GM19467 (cell line): ENCODE results near the gene SLC22A4.

Experiments used
- ATAC-seq: cut with Tn5 transposase; IDR thresholded peaks from one replicate; pipeline ENCODE4 v1.9.1; 2021; ENCODE audit warnings: mild to moderate bottlenecking, moderate library complexity; ENCODE audit not compliant: unreplicated experiment

The SLC22A4 gene

GRCh38 chr5:132371603-132371994, 77.4 kb downstream of the SLC22A4 start:
- no peak for ATAC-seq

- ATAC-seq = no peak
These were observed 77.9 kb downstream of the SLC22A4 start for GRCh38 chr5:132372127-132372526.

GRCh38 chr5:132372542-132372941, 78.3 kb downstream of the SLC22A4 start:
- no peak for ATAC-seq

GRCh38 chr5:132375957-132376356, 81.8 kb downstream of the SLC22A4 start:
- no peak for ATAC-seq

- ATAC-seq = no peak
These were observed 82.8 kb downstream of the SLC22A4 start for GRCh38 chr5:132376694-132377641.

DNA sequence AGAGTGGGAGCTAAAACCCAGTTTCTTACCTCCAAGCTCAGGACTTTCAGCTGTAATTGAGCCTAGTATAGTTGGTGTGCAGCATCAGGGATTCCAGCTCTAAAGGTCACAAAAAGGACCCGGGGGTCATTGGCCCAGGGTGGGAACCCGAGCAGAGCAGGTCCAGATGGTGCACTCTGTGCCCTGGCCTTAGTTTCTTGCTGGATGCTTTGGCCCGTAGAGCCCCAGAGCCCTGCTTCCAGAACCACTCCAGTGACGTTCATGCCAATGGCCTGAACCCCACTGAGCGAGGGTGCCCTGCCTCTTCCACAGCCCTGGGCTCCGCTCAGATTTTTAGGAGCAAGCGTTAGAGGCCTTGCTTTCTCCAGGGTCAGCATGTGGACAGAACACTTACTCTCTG, 83.5 kb downstream of the SLC22A4 start:
- ATAC-seq = no peak

DNA sequence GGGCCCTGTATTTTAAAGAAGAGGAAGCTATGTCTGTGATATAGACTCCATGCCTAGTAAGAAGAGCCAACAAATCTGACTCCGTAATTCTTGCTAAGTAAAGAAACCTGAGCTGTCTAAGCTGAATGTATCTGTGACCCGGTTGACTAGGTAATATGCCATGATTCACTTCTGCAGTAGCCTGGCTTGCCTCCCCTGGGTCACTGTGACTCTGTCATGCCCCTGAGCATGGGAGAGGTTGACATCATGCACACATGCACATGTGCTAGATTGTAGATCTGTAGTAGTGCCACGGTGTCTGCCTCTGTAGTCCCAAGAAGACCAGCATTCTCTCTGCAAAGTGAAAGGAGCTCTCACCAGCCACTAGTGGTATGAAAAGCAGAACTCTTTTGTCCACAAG, 84.4 kb downstream of the SLC22A4 start:
- ATAC-seq = no peak

GRCh38 chr5:132380047-132380446, 85.9 kb downstream of the SLC22A4 start:
- no peak for ATAC-seq

DNA sequence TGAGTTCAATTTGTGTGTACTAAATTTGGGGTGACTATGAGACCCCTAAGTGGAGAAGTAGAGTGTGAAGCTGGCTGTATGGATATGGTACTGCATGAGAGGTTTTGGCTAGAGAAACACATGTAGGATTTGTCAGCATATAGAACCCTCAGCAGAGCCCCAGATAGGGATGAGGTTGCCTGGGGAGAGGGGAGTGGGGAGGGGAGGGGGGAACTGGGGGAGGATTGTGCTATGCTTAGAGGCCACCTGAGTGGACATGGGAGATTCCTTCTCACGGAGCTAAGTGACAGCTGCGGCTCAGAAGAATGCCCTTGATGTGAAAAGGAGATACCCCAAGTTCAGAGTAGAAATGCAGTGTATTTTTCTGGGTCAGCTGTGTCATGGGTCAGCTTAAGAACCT, 86.5 kb downstream of the SLC22A4 start:
- no peak for ATAC-seq

DNA sequence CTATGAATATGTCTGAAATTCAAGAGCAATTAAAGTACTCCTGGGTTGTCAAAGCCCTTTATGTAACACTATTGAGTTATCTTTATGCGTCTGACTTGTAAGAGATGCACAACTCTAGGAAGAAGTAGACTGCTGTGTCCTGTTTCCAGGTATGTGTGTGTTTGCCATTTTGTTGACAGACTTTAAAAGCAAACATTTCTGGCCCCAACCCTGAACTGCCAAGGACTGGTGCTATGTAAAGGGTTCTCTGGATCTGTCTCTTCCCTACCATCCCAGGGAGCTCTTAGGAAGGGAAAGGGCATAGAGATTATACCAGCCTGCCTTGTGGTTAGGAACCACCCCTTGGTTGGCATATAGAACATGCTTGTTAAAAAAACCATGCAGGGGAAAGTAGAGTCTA, 87.4 kb downstream of the SLC22A4 start:
- ATAC-seq = no peak

DNA sequence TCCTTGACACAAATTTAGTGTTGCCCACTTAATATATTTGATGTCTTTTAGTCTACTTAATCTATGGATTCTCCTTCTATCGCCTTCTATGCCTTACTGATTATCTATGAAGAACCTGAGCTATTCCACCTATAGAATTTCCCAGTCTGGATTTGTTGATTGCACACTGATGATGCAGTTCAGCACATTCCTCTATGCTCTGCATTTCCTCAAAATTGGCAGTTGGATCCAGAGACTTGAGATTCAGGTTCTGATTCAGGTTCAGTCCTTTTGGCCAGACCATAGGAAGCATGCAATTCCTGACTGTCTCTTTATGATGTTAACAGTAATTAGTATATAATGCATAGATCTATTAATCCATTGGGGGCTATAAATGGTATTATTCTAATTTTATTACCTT, 89.1 kb downstream of the SLC22A4 start:
- ATAC-seq = no peak

DNA sequence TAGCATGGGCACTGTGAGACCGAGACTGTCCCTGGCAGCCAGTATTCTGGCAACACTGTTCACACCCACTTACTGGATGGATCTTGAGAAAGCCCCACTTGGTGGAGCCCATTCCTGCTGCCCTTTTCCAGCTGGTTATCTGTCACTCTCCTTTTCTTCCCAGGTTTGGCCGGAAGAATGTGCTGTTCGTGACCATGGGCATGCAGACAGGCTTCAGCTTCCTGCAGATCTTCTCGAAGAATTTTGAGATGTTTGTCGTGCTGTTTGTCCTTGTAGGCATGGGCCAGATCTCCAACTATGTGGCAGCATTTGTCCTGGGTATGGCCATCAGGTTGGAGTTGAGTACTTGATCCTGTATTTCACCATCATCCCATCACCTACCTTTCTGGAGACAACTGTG, 89.8 kb downstream of the SLC22A4 start:
- ATAC-seq = no peak

DNA sequence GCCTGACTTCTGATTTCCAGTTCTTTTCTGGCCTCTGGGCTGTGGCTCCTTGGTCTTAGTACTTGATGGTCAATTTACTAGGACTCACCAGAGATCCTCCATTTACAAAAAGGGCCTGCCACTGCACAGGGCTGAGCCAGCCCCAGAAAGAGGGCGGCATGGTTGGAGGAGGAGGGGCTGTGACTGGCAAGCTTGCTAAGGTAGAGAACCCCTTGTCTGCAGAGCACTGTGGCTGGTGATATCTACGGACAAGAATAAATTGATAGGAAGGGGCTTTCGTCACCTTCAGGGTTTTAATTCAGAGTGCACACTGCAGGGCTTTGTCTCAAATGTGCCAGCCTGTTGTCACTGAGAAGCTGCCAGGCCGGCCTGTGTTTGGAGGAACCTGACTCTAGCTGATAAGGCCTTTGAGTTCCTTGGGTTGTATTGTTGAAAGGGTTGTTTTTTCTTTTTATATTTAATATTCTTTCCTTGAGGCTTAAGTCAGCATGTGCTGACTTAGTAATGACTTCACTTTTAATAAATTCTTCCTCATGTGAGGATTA, 90.4 kb downstream of the SLC22A4 start:
- ATAC-seq = no peak

GRCh38 chr5:132385326-132386105, 91.3 kb downstream of the SLC22A4 start:
- no peak for ATAC-seq

- ATAC-seq = peak; percentile 79
These were observed 92.6 kb downstream of the SLC22A4 start for GRCh38 chr5:132386644-132387286.

GRCh38 chr5:132387640-132388117, 93.5 kb downstream of the SLC22A4 start:
- no peak for ATAC-seq

GRCh38 chr5:132388244-132389050, 94.3 kb downstream of the SLC22A4 start:
- ATAC-seq = no peak

GRCh38 chr5:132389051-132389331, 94.8 kb downstream of the SLC22A4 start:
- ATAC-seq = no peak

GRCh38 chr5:132389585-132390286, 95.5 kb downstream of the SLC22A4 start:
- ATAC-seq = no peak

- ATAC-seq = no peak
These were observed 97.1 kb downstream of the SLC22A4 start for GRCh38 chr5:132391247-132391646.
